Dendritic cell treated with granulocyte-macrophage colony-stimulating factor and Interleukin-4, amounts not matched to agents 40 ng/mL and 50 ng/mL, for 4 days (primary cell): ENCODE results near the gene PEAR1.

Experiments used
- H3K27ac Mint-ChIP-seq: one replicate; pipeline ENCODE4 v1.8.0; 2022; ENCODE audit warnings: mild to moderate bottlenecking, mixed read lengths
- H3K27me3 Mint-ChIP-seq: one replicate; pipeline ENCODE4 v1.8.0; 2022; ENCODE audit warnings: mild to moderate bottlenecking, mixed read lengths
- H3K36me3 Mint-ChIP-seq: one replicate; pipeline ENCODE4 v1.8.0; 2022; ENCODE audit warnings: low read depth, mixed read lengths
- H3K4me1 Mint-ChIP-seq: one replicate; pipeline ENCODE4 v1.8.0; 2022; ENCODE audit warnings: low read depth, mixed read lengths
- H3K4me3 Mint-ChIP-seq: one replicate; pipeline ENCODE4 v1.8.0; 2022; ENCODE audit warnings: mild to moderate bottlenecking, moderate library complexity, mixed read lengths
- H3K9me3 Mint-ChIP-seq: one replicate; pipeline ENCODE4 v1.8.0; 2022; ENCODE audit warnings: mixed read lengths
- intact Hi-C: fragments of 100-400 bp; cut with micrococcal nuclease; formaldehyde crosslinking; loops from one replicate; pipeline ENCODE4 v1.15.0; 2022

The PEAR1 gene

GRCh38 chr1:156963621-156964020 lies 70.1 kb downstream of the PEAR1 start:
- Mint-ChIP-seq H3K27me3 (no peaks in the 10 kb centered on the region), H3K4me1 (peaks cover 48% of the 10 kb centered on the region), H3K36me3 (peaks cover 92% of the 10 kb centered on the region), H3K9me3 (no peaks in the 10 kb centered on the region), H3K27ac (peak overlapping the region; percentile 88), H3K4me3 (peak overlapping the region; percentile 77)
- intact Hi-C loops: loop anchor here (10.0 kb wide), 1 partner anchor 111 kb away; no protein-coding TSS in a partner anchor

- H3K4me1 Mint-ChIP-seq: peaks cover 48% of the 10 kb centered on the region
- peak overlapping the region; percentile 88 for H3K27ac Mint-ChIP-seq
- peak overlapping the region; percentile 0 for H3K4me3 Mint-ChIP-seq
These were observed 70.9 kb downstream of the PEAR1 start for GRCh38 chr1:156964441-156964840.

More at GRCh38 chr1:156964441-156964840, 70.9 kb downstream of the PEAR1 start:
- Mint-ChIP-seq H3K27me3 (no peaks in the 10 kb centered on the region), H3K36me3 (peaks cover 92% of the 10 kb centered on the region), H3K9me3 (no peaks in the 10 kb centered on the region)
- intact Hi-C loops: loop anchor here (10.0 kb wide), 1 partner anchor 110 kb away; no protein-coding TSS in a partner anchor
